Lung (tissue), 12 donors: ENCODE measurements around the gene MARK2. TPM values are rescaled to one million over a fixed set of nuclear protein-coding genes. Genes with fewer than 3 reads are reported as not detected.

Source experiments
- ATAC-seq: fragments of 200-7000 bp; cut with Tn5 transposase; one replicate; pipeline ENCODE4 v1.9.1; 2020; ENCODE audit warnings: moderate number of reproducible peaks; ENCODE audit not compliant: insufficient read depth, low FRiP score
- DNase-seq, 3 donors: peaks; one replicate each; pipeline ENCODE4 v3.0.0-alpha.2; 2013 to 2017
- H3K27ac ChIP-seq, 2 donors: one replicate each; pipeline ENCODE4 v1.5.1; 2013; ENCODE audit warnings: mild to moderate bottlenecking in 2 of 2, moderate library complexity in 2 of 2, control low read depth in 1 of 2, inconsistent platforms in 1 of 2, low read depth in 1 of 2, low read length in 1 of 2
- H3K27me3 ChIP-seq, 3 donors: one replicate each; pipeline ENCODE4 v1.5.1; 2013; ENCODE audit warnings: low read length in 2 of 3; ENCODE audit not compliant: control insufficient read depth in 3 of 3, insufficient read depth in 3 of 3
- H3K36me3 ChIP-seq, 4 donors: one replicate each; pipeline ENCODE4 v1.5.1; 2013; ENCODE audit warnings: low read length in 4 of 4, mild to moderate bottlenecking in 1 of 4, moderate library complexity in 1 of 4; ENCODE audit not compliant: control insufficient read depth in 4 of 4, insufficient read depth in 4 of 4
- H3K4me1 ChIP-seq, 5 donors: one replicate each; pipeline ENCODE4 v1.5.1; 2013; ENCODE audit warnings: low read length in 5 of 5, mild to moderate bottlenecking in 2 of 5, moderate library complexity in 1 of 5; ENCODE audit not compliant: control insufficient read depth in 5 of 5, insufficient read depth in 5 of 5
- H3K4me3 ChIP-seq: one replicate; pipeline ENCODE4 v1.5.1; 2013; ENCODE audit warnings: mild to moderate bottlenecking, control low read depth, moderate library complexity
- H3K9ac ChIP-seq, 2 donors: one replicate each; pipeline ENCODE4 v1.5.1; 2013; ENCODE audit warnings: low read length in 2 of 2, control low read depth in 1 of 2; ENCODE audit not compliant: insufficient read depth in 1 of 2
- H3K9me3 ChIP-seq, 4 donors: one replicate each; pipeline ENCODE4 v1.5.1; 2013; ENCODE audit warnings: low read length in 3 of 4, mild to moderate bottlenecking in 1 of 4, moderate library complexity in 1 of 4; ENCODE audit not compliant: control insufficient read depth in 4 of 4, insufficient read depth in 3 of 4
- WGBS, 2 donors: extraction: QIAGEN DNeasy Blood & Tissue Kit; methylation state at CpG; one replicate each; pipeline ENCODE4 v1.1.7; 2013; 5-methylcytosine and 5-hydroxymethylcytosine counted together
- polyA plus RNA-seq, 2 donors: library from polyadenylated mRNA; stranded (reverse); fragments of 200-250 nt; gene quantifications; one replicate each; pipeline ENCODE4 v1.2.1, GENCODE V29; 2013
- total RNA-seq, 2 donors: library from RNA; depleted of rRNA in 1 of 2; stranded (reverse); fragments of >200 nt in 1 of 2; gene quantifications; one replicate each; pipeline ENCODE4 v1.2.1, GENCODE V29; 2014 to 2021
- TF ChIP-seq, protein P1 (sequence below): IDR thresholded peaks from 2 replicates; pipeline ENCODE4 v1.5.1; 2012; ENCODE audit warnings: mild to moderate bottlenecking; ENCODE audit errors: control extremely low read depth, extremely low read depth
- donor health status: control.
- donor health status: control.
- donor health status: Bipolar disorder and iron deficiency.
- donor health status: healthy.
- donor health status: DM: yes; HTN: yes; CAD: no.

Gene MARK2
- total and polyA plus RNA-seq, 4 donors: 15.5 to 42.9 (median 32.3) TPM

DNA sequence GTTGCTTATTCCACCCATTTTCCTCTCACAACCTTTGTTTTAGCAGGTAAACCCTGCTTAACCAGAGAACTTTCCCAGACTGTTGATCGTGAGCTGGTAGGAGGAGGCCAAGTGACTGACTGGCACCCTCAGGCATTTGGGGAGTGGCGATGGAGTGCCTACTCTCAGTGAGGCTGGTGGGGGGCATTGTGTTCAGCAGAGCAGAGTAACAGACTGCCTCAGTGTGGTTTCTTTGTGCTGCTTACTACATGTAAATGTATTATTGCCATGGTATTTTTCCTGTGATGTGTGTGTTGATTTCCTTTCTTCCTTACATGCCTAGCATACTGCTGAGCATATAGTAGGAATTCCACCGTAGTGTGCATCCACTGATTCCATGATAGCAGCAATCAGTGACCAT lies 2.6 kb downstream of the MARK2 start:
- H3K27me3 ChIP-seq: no peaks in the 10 kb centered on the region
- H3K9me3 ChIP-seq: no peaks in the 10 kb centered on the region
- peaks cover 0 to 8% (median 7%) of the 10 kb centered on the region in 4 donors for H3K36me3 ChIP-seq
- TF ChIP-seq, protein P1, sequence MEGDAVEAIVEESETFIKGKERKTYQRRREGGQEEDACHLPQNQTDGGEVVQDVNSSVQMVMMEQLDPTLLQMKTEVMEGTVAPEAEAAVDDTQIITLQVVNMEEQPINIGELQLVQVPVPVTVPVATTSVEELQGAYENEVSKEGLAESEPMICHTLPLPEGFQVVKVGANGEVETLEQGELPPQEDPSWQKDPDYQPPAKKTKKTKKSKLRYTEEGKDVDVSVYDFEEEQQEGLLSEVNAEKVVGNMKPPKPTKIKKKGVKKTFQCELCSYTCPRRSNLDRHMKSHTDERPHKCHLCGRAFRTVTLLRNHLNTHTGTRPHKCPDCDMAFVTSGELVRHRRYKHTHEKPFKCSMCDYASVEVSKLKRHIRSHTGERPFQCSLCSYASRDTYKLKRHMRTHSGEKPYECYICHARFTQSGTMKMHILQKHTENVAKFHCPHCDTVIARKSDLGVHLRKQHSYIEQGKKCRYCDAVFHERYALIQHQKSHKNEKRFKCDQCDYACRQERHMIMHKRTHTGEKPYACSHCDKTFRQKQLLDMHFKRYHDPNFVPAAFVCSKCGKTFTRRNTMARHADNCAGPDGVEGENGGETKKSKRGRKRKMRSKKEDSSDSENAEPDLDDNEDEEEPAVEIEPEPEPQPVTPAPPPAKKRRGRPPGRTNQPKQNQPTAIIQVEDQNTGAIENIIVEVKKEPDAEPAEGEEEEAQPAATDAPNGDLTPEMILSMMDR: no peak
- H3K27ac ChIP-seq: peak overlapping the region; percentile 38 to 62
- peaks cover 12 to 43% (median 24%) of the 10 kb centered on the region in 5 donors for H3K4me1 ChIP-seq
- H3K4me3 ChIP-seq: no peak overlapping the region
- DNase-seq (peak; percentile 62 to 76 (median 70)), ATAC-seq (no peak)
- 36 to 60% methylated on average over 3 of the region's 3 CpGs for WGBS, 2 donors
- H3K9ac ChIP-seq: peak overlapping the region; percentile 41 to 84

DNA sequence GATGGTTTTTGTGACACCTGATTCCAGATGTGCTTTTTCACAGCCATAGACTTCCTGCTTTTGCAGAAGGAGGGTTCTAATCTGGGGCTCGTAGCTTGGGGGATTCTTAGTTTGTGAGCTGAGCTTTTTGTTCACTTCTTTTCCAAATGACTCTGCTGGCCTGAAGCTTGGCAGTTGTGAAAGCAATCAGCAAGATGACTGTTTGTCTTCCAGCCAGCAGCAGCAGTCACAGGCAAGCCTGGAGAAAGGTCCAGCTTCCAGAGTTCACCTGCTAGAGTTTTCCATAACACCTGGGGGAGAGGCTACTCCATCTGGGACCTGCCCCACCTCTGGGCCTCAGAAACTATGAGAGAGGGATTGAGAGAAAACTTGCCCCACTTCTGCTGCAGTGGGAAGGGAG lies 4.1 kb downstream of the MARK2 start:
- Histone ChIP-seq H3K4me1 (peaks cover 17 to 39% (median 24%) of the 10 kb centered on the region in 5 donors), H3K9ac (peak overlapping the region; percentile 18 to 65), H3K9me3 (no peaks in the 10 kb centered on the region), H3K27ac (peak overlapping the region; percentile 20 to 45), H3K36me3 (peaks cover 0 to 8% (median 7%) of the 10 kb centered on the region in 4 donors), H3K27me3 (no peaks in the 10 kb centered on the region), H3K4me3 (no peak overlapping the region)
- 39 to 45% methylated on average over 1 of the region's 1 CpG for WGBS, 2 donors
- no peak for ATAC-seq
- DNase-seq: peak in 1 of 3 donors; percentile 49
- TF ChIP-seq, protein P1: no peak

DNA sequence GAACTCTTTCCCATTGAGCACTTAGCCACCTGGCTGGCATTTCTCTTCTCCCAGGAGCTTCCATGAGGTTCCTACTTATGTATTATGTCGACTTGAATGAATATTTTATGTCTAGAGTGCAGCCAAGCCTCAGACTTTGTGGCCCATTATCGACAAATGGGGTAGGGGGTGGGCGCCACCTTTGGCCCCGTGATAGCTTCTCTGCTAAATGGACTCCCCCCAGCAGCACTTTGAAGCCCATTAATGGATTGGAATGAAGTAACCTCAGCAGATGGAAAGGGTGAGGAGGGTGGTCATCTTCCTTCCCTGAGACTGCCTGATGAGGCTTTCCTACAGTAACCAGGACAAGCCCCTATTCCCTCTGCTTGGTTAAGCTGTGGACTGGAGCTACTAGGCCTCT lies 5.9 kb downstream of the MARK2 start:
- Histone ChIP-seq H3K4me3 (no peak overlapping the region), H3K9me3 (no peaks in the 10 kb centered on the region), H3K36me3 (peaks cover 0 to 11% (median 7%) of the 10 kb centered on the region in 4 donors), H3K27ac (peak overlapping the region in 1 of 2 donors; percentile 4), H3K27me3 (no peaks in the 10 kb centered on the region), H3K4me1 (peaks cover 20 to 39% (median 24%) of the 10 kb centered on the region in 5 donors), H3K9ac (no peak overlapping the region)
- ATAC-seq (no peak), DNase-seq (no peak)
- 85 to 88% methylated on average over 4 of the region's 4 CpGs for WGBS, 2 donors
- TF ChIP-seq, protein P1: no peak

DNA sequence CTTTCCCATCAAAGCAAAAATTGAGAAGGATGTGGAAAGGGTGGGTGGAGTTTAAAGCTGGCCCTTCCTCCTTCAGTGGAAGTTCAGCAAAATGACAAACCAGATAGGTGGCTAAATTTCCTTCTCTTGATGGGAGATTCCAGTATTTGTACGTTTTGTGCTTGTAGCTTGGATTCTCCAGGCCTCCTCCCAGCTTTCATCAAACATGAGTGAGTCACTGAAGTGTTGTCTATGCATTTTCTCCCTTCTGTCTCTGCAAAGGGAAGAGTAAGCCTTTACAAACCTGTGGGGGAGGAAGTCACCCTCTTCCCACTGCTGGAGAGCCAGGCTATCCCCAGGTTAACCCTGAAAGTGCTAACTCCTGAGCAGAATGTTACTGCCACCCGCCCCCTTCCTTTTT lies 6.4 kb downstream of the MARK2 start:
- TF ChIP-seq, protein P1: no peak
- H3K9me3 ChIP-seq: no peaks in the 10 kb centered on the region
- no peak for DNase-seq
- H3K4me3 ChIP-seq: no peak overlapping the region
- peak overlapping the region in 1 of 2 donors; percentile 4 for H3K27ac ChIP-seq
- no peak overlapping the region for H3K9ac ChIP-seq
- peaks cover 20 to 39% (median 23%) of the 10 kb centered on the region in 5 donors for H3K4me1 ChIP-seq
- H3K36me3 ChIP-seq: peaks cover 0 to 11% (median 7%) of the 10 kb centered on the region in 4 donors
- 47 to 50% methylated on average over 2 of the region's 2 CpGs for WGBS, 2 donors
- ATAC-seq: peak; percentile 51
- no peaks in the 10 kb centered on the region for H3K27me3 ChIP-seq
